Adrenal gland (tissue), 12 donors: Measurements from ENCODE around the gene PKP4. TPM values are rescaled to one million over a fixed set of nuclear protein-coding genes. Genes with fewer than 3 reads are reported as not detected.

ENCODE experiments used
- DNase-seq, 7 donors: peaks; one replicate each; pipeline ENCODE4 v3.0.0-alpha.2; 2019 to 2020
- H3K27ac ChIP-seq, 5 donors: fragments of 200-600 bp; sonication (generic) in 4 of 5; 1 replicate in 3 of 5; 2 replicates in 2 of 5; pipeline versions ENCODE4 v1.5.1 to v1.8.0; 2016 to 2020; ENCODE audit warnings: mild to moderate bottlenecking in 1 of 5
- H3K27me3 ChIP-seq: fragments of 200-600 bp; 2 replicates; pipeline ENCODE4 v1.8.0; 2021
- H3K36me3 ChIP-seq, 2 donors: fragments of 200-600 bp; replicated peaks in 1 of 2; 1 replicate in 1 of 2; 2 replicates in 1 of 2; pipeline versions ENCODE4 v1.5.1 to v1.8.0; 2018 to 2022
- H3K4me1 ChIP-seq, 2 donors: fragments of 200-600 bp; replicated peaks in 1 of 2; 1 replicate in 1 of 2; 2 replicates in 1 of 2; pipeline versions ENCODE4 v1.5.1 to v1.8.0; 2018 to 2021
- H3K4me3 ChIP-seq, 4 donors: fragments of 200-600 bp; sonication (generic) in 3 of 4; one replicate each; pipeline ENCODE4 v1.5.1; 2016 to 2018
- H3K9me3 ChIP-seq, 3 donors: fragments of 200-600 bp; sonication (generic) in 1 of 3; replicated peaks in 1 of 3; 1 replicate in 2 of 3; 2 replicates in 1 of 3; pipeline versions ENCODE4 v1.5.1 to v1.8.0; 2016 to 2021
- POLR2A ChIP-seq, 2 donors: fragments of 450-650 bp; IDR thresholded peaks; one replicate each; pipeline ENCODE4 v1.6.1; 2017; ENCODE audit warnings: antibody characterized with exemption in 2 of 2, mild to moderate bottlenecking in 2 of 2, moderate library complexity in 1 of 2
- WGBS, 4 donors: extraction: QIAGEN DNeasy Blood & Tissue Kit in 2 of 4; methylation state at CpG; one replicate each; pipeline versions ENCODE4 v1.1.5 to v1.1.7; 2013 to 2017; 5-methylcytosine and 5-hydroxymethylcytosine counted together
- intact Hi-C, 2 donors: fragments of 100-400 bp; cut with DNase I; formaldehyde crosslinking; loops; one replicate each; pipeline versions ENCODE4 v1.14.1 to v1.15.0; 2022 to 2023
- polyA plus RNA-seq, 3 donors: library from polyadenylated mRNA; stranded (reverse); fragments of 200-250 nt in 2 of 3; fragments of 350-450 nt in 1 of 3; fragmentation: Illumina TruSeq in 1 of 3; extraction: RNeasy Lipid Tissue Mini Kit (QIAGEN cat#74804) in 1 of 3; gene quantifications; one replicate each; pipeline ENCODE4 v1.2.3, GENCODE V29; 2013 to 2014
- total RNA-seq, 9 donors: library from RNA; depleted of rRNA in 4 of 9; stranded (reverse); fragments of >200 nt in 4 of 9; fragments of 120-200 nt in 1 of 9; fragmentation: NEBNext Ultra II Directional in 1 of 9; extraction: Animal tissue kit (Norgen Biotek cat#: 25700) in 1 of 9; gene quantifications; one replicate each; pipeline versions ENCODE4 v1.1.0 to v1.2.4, GENCODE V29; 2013 to 2023
- TF ChIP-seq, protein P1 (sequence below), 6 experiments: fragments of 450-650 bp in 4 of 6; fragments of 200-600 bp in 2 of 6; sonication (generic) in 1 of 6; IDR thresholded peaks; 1 replicate in 5 of 6; 2 replicates in 1 of 6; pipeline versions ENCODE4 v1.5.1 to v1.8.0; 2016 to 2021; ENCODE audit warnings: antibody characterized with exemption in 6 of 6, mild to moderate bottlenecking in 2 of 6, moderate library complexity in 1 of 6
- donor health status: healthy with polysubstance abuse.
- donor health status: Bipolar disorder and iron deficiency.
- donor health status: DM: yes; HTN: yes; CAD: no.
- donor health status: DM: no; HTN: no; CAD: no.
- donor health status: DM: no; HTN: no; CAD: no.
- donor health status: DM: yes; HTN: yes; CAD: no.

PKP4 gene
- total and polyA plus RNA-seq, 12 donors = 15.6 to 34.9 (median 23.3) TPM

DNA sequence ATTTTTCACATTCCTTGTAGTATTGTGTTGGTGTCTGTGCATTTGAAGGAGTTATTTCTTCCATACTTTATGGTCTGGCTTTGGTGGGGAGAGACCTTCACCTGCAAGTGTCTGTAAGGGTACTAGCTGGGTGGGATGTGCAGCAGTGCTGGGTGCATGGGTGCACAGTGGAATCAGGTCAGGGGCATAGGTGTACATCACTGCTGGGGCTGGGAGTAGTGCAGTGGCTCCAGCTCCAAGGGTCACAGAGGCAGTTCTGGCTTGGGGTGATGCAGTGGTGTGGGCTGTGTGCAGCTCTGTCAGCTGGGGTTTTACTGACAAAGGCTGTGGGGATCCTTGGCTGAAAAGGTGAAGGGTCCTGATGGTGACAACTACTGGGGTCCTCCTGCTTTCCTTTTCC is 45.0 kb upstream of the PKP4 start:
- H3K4me1 ChIP-seq = no peaks in the 10 kb centered on the region
- no peaks in the 10 kb centered on the region for H3K36me3 ChIP-seq
- H3K9me3 ChIP-seq = no peaks in the 10 kb centered on the region
- no peaks in the 10 kb centered on the region for H3K27me3 ChIP-seq
- H3K4me3 ChIP-seq = no peak overlapping the region
- intact Hi-C loops = no loop called here
- DNase-seq = no peak
- TF ChIP-seq POLR2A (IDR thresholded peaks at IDR 0.05) = no peak
- TF ChIP-seq, protein P1, sequence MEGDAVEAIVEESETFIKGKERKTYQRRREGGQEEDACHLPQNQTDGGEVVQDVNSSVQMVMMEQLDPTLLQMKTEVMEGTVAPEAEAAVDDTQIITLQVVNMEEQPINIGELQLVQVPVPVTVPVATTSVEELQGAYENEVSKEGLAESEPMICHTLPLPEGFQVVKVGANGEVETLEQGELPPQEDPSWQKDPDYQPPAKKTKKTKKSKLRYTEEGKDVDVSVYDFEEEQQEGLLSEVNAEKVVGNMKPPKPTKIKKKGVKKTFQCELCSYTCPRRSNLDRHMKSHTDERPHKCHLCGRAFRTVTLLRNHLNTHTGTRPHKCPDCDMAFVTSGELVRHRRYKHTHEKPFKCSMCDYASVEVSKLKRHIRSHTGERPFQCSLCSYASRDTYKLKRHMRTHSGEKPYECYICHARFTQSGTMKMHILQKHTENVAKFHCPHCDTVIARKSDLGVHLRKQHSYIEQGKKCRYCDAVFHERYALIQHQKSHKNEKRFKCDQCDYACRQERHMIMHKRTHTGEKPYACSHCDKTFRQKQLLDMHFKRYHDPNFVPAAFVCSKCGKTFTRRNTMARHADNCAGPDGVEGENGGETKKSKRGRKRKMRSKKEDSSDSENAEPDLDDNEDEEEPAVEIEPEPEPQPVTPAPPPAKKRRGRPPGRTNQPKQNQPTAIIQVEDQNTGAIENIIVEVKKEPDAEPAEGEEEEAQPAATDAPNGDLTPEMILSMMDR (IDR thresholded peaks at IDR 0.05) = no peak
- H3K27ac ChIP-seq = no peak overlapping the region

DNA sequence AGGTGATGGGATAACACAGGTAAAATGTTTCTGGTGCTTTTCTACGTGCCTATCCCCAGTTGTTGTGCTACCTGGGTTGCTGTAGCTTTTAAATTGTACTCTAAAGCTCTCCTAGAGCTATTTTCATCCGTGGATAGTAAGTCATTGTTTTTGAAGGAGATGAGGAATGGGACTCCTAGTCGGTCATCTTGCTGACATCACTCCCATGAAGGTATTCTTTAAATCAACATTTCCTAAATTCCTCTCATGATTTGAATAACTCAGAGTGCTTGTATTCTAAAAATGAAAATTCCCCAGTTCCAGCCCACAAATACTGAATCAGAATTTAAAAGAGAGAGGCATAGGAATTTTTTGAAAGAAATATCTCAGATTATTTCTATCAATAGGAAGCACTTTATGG is 44.5 kb upstream of the PKP4 start:
- TF ChIP-seq POLR2A (IDR thresholded peaks at IDR 0.05) = no peak
- TF ChIP-seq, protein P1 (IDR thresholded peaks at IDR 0.05) = no peak
- 39 to 54% (median 50%) methylated on average over 3 of the region's 3 CpGs for WGBS, 4 donors
- no peak overlapping the region for H3K4me3 ChIP-seq
- H3K4me1 ChIP-seq = no peaks in the 10 kb centered on the region
- no peaks in the 10 kb centered on the region for H3K27me3 ChIP-seq
- intact Hi-C loops = no loop called here
- DNase-seq = no peak
- H3K27ac ChIP-seq = no peak overlapping the region
- H3K36me3 ChIP-seq = no peaks in the 10 kb centered on the region
- no peaks in the 10 kb centered on the region for H3K9me3 ChIP-seq

DNA sequence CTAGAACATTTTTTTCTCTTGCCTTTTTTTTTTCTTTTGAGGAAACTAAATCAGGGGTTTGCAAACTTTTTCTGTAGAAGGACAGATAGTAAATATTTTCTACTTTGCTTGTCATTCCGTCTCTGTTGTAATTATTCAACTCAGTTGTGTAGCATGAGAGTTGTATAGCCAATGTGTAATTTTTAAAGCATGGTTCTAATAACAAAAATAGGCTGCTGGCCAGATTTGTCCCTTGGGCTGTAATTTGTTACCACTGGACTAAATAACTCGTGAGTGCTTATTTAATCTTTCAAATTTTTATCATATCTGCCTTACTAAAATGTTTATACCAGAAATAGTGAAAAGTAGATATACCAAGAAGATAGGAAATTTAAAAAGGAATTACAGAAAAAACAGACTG is 43.2 kb upstream of the PKP4 start:
- no peak for DNase-seq
- Histone ChIP-seq H3K9me3 (no peaks in the 10 kb centered on the region), H3K4me3 (no peak overlapping the region), H3K27ac (no peak overlapping the region), H3K36me3 (no peaks in the 10 kb centered on the region), H3K4me1 (no peaks in the 10 kb centered on the region), H3K27me3 (no peaks in the 10 kb centered on the region)
- WGBS, 4 donors = 46 to 53% (median 47%) methylated on average over 2 of the region's 2 CpGs
- intact Hi-C loops = no loop called here
- TF ChIP-seq POLR2A (IDR thresholded peaks at IDR 0.05) = no peak
- TF ChIP-seq, protein P1 (IDR thresholded peaks at IDR 0.05) = no peak

DNA sequence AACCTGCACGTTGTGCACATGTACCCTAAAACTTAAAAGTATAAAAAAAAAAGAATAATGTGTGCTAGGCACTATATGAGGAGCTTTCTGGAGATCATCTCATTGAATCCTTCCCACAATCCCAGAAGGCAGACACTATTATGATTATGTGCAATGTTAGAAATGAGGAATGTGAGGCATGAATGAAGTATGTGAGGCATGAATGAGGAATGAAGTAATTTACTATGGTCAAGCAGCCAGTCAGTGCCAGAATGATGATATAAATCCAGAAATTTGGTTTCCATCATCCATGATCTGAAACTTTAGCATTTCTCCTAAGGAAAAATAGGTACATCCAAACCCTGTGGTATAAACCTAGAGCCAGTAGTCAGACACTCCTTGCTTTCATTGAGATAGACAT is 42.2 kb upstream of the PKP4 start:
- no peaks in the 10 kb centered on the region for H3K9me3 ChIP-seq
- no peak for DNase-seq
- no peaks in the 10 kb centered on the region for H3K4me1 ChIP-seq
- TF ChIP-seq, protein P1 (IDR thresholded peaks at IDR 0.05) = no peak
- no peak for TF ChIP-seq POLR2A (IDR thresholded peaks at IDR 0.05)
- no peak overlapping the region for H3K27ac ChIP-seq
- H3K36me3 ChIP-seq = no peaks in the 10 kb centered on the region
- no peaks in the 10 kb centered on the region for H3K27me3 ChIP-seq
- H3K4me3 ChIP-seq = no peak overlapping the region
- intact Hi-C loops = loop anchor here in 1 of 2 donors (2.0 kb wide), 1 partner anchor 14 kb away; no protein-coding TSS in a partner anchor
- 81 to 91% (median 86%) methylated on average over 1 of the region's 1 CpG for WGBS, 4 donors
